Lower lobe of right lung (tissue), 2 donors: ENCODE results near the gene RNASE9. TPM values are rescaled to one million over a fixed set of nuclear protein-coding genes. Genes with fewer than 3 reads are reported as not detected.

Source experiments
- ATAC-seq, 2 donors: fragments of 200-7000 bp; cut with Tn5 transposase; one replicate each; pipeline ENCODE4 v1.9.1; 2020 to 2022; ENCODE audit warnings: mild to moderate bottlenecking in 2 of 2, moderate library complexity in 2 of 2
- DNase-seq: peaks from one replicate; pipeline ENCODE4 v3.0.0-alpha.2; 2020
- H3K27ac ChIP-seq: fragments of 200-600 bp; one replicate; pipeline ENCODE4 v1.8.0; 2022
- H3K27me3 ChIP-seq: fragments of 200-600 bp; one replicate; pipeline ENCODE4 v1.8.0; 2022; ENCODE audit warnings: low read depth
- H3K36me3 ChIP-seq: fragments of 200-600 bp; one replicate; pipeline ENCODE4 v1.8.0; 2022; ENCODE audit warnings: mild to moderate bottlenecking
- H3K4me1 ChIP-seq: fragments of 200-600 bp; one replicate; pipeline ENCODE4 v1.8.0; 2022
- H3K4me3 ChIP-seq: fragments of 200-600 bp; one replicate; pipeline ENCODE4 v1.8.0; 2022; ENCODE audit warnings: mild to moderate bottlenecking
- H3K9me3 ChIP-seq: fragments of 200-600 bp; one replicate; pipeline ENCODE4 v1.8.0; 2022
- intact Hi-C: fragments of 100-400 bp; cut with DNase I; formaldehyde crosslinking; loops from one replicate; pipeline ENCODE4 v1.11.0; 2022
- long read RNA-seq: library from polyadenylated mRNA; unstranded; transcript quantifications from one replicate; pipeline ENCODE4 v2.0.0, GENCODE V29; 2021
- total RNA-seq: library from RNA; stranded (reverse); fragmentation: NEBNext Ultra II Directional; extraction: Animal tissue kit (Norgen Biotek cat#: 25700); gene quantifications from one replicate; pipeline ENCODE4 v1.2.1, GENCODE V29; 2021
- TF ChIP-seq, protein P1 (sequence below): fragments of 200-600 bp; IDR thresholded peaks from one replicate; pipeline ENCODE4 v1.8.0; 2022; ENCODE audit warnings: antibody characterized with exemption, mild to moderate bottlenecking
- donor health status: DM: no; HTN: yes; CAD: no; lungs with severe emphysema.

The RNASE9 gene
- total RNA-seq = not detected
- long read RNA-seq = 0 reads

DNA sequence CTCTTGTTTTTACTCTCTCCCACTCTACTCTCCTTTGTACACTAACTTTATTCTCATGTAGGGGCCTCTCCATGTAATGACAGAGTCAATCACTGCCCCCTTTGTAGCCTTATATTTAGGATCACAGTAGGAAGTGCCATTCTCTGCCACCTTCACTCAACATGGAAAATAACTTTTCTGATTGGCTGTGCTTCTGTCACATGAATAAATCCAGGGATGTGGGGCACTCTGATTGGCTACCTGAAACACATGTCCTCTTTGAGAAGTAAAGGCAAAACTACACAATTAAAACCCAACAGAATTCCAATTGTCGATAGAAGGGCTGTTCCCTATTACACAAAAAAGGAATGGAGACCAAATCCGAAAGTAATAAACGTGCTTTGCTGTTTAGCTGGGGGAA lies at the start of gene RNASE9:
RNASE9 (minus strand) TSS at position 87 of the 400 bp plus-strand sequence.
- H3K27ac ChIP-seq = no peak within 1 kb of the TSS
- H3K4me1 ChIP-seq = no peaks in the 10 kb centered on the region
- ATAC-seq (no peak), DNase-seq (no peak)
- TF ChIP-seq, protein P1, sequence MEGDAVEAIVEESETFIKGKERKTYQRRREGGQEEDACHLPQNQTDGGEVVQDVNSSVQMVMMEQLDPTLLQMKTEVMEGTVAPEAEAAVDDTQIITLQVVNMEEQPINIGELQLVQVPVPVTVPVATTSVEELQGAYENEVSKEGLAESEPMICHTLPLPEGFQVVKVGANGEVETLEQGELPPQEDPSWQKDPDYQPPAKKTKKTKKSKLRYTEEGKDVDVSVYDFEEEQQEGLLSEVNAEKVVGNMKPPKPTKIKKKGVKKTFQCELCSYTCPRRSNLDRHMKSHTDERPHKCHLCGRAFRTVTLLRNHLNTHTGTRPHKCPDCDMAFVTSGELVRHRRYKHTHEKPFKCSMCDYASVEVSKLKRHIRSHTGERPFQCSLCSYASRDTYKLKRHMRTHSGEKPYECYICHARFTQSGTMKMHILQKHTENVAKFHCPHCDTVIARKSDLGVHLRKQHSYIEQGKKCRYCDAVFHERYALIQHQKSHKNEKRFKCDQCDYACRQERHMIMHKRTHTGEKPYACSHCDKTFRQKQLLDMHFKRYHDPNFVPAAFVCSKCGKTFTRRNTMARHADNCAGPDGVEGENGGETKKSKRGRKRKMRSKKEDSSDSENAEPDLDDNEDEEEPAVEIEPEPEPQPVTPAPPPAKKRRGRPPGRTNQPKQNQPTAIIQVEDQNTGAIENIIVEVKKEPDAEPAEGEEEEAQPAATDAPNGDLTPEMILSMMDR = no peak
- intact Hi-C loops = no loop called here
- no peaks in the 10 kb centered on the region for H3K27me3 ChIP-seq
- H3K9me3 ChIP-seq = no peaks in the 10 kb centered on the region
- H3K36me3 ChIP-seq = no peaks in the 10 kb centered on the region
- H3K4me3 ChIP-seq = no peak within 1 kb of the TSS

DNA sequence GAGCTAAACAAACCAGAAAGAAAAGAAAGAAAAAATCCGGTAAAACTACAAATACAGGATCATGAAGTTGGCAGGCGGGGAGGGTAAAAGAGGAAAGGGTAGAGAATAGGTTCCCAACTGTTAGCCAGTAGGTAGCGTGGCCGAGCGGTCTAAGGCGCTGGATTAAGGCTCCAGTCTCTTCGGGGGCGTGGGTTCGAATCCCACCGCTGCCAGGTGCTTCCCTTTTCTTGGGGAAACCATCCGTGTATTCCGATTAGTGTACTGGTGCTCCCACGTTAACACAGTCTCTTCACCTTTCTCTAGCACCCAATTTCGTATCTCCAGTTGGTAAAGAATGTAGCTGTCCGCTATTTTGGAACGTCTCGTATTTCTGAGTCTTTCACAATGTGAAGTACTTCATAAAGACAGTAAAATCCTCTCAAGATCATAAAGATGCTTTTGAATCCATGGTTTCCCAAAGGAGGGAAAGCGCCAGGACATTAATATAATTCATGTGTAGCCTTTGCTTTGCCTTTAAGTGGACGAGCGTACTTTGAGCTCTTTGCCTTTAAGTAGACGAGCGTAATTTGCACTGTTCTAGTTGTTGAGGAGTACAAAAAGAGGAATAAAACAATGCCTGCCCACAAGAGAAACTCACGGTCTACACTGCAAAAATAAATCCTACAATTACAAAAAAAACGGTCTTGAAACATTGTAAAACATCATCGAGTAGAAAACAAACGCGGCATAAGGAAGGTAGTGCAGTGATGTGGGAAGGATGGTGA lies 49.3 kb upstream of the RNASE9 start:
- Histone ChIP-seq H3K4me1 (peaks cover 21% of the 10 kb centered on the region), H3K4me3 (peak overlapping the region; percentile 98), H3K9me3 (no peaks in the 10 kb centered on the region), H3K27me3 (no peaks in the 10 kb centered on the region), H3K27ac (peak overlapping the region; percentile 70), H3K36me3 (no peaks in the 10 kb centered on the region)
- DNase-seq (peak; percentile 82), ATAC-seq (peak; percentile 76 to 82)
- intact Hi-C loops = loop anchor here (10.0 kb wide), 1 partner anchor 285 kb away; no protein-coding TSS in a partner anchor
- TF ChIP-seq, protein P1 = no peak

DNA sequence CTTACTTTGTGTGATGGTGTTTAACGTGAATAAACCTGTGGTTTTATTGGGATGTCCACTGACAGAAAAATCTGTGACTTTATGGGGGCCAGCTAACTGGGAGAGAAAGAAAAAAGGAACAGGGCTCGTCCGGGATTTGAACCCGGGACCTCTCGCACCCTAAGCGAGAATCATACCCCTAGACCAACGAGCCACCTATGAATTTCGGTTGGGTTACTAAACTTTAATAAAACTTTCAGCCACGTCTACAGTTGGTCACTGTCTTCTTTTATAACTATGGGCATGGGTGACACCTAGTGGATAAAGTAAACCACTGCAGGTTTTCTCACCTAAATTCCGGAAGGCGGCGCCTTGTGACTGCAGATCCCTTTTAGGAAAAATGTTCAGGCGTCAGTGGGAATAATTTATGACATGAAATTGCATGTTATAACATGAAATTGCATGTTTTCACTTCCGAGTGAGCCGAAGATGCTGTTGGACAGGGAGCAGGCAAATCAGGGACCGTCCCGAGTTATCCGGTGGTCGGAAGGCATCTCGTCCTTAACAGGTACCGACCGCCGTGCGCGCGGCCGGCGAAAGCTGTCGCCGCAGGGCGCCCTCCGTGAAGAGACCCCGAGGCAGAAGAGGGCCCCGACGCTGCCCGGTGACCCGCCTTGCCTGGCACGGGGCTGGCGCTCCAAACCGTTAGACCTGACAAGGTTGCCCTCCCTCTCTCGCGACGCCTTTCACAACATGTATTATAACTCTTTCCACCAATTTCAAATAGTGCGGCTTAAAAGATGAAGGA lies 48.6 kb upstream of the RNASE9 start:
- H3K4me1 ChIP-seq = peaks cover 20% of the 10 kb centered on the region
- TF ChIP-seq, protein P1 = peak; percentile 89
- no peaks in the 10 kb centered on the region for H3K27me3 ChIP-seq

DNA sequence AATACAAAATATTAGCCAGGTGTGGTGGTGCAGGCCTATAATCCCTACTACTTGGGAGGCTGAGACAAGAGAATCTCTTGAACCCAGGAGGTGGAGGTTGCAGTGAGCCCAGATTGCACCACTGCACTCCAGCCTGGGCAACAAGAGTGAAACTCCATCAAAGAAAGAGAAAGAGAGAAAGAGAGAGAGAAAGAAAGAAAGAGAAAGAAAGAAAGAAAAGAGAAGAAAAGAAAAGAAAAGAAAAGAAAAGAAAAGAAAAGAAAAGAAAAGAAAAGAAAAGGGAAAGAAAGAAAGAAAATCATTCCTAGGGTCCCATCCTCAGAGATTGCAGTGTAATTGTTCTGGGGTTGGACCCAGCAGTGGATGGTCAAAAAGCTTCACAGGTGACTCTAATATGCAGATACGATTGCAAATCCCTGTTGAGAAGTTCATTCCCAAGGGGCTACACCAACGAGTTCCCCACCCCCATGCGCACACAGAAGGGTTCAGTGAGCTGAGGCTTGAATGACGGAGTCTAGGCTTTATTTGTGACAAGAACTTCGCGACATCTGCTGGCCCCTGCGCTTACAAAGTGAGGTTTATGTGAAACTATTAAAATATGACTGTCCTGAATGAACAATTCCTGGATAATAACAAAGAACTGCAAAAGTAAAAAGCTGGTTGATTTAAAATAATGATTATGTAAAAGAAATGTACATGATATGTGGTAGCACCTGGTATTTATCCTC lies 47.7 kb upstream of the RNASE9 start:
- H3K4me3 ChIP-seq = no peak overlapping the region
- H3K9me3 ChIP-seq = no peaks in the 10 kb centered on the region
- H3K27me3 ChIP-seq = no peaks in the 10 kb centered on the region
- intact Hi-C loops = loop anchor here (5.0 kb wide), 1 partner anchor 76 kb away; no protein-coding TSS in a partner anchor
- H3K4me1 ChIP-seq = peaks cover 11% of the 10 kb centered on the region
- ATAC-seq = no peak
- H3K36me3 ChIP-seq = no peaks in the 10 kb centered on the region
- TF ChIP-seq, protein P1 = no peak
- no peak overlapping the region for H3K27ac ChIP-seq
- no peak for DNase-seq

More for the DNA sequence above, 48.6 kb upstream of the RNASE9 start:
- peak; percentile 64 for DNase-seq
- H3K36me3 ChIP-seq = no peaks in the 10 kb centered on the region
- intact Hi-C loops = loop anchor here (5.0 to 10.0 kb wide), 2 partner anchors 77 to 285 kb away; no protein-coding TSS in a partner anchor
- H3K27ac ChIP-seq = peak overlapping the region; percentile 70
- peak overlapping the region; percentile 98 for H3K4me3 ChIP-seq
- ATAC-seq = peak; percentile 69 to 84
- H3K9me3 ChIP-seq = no peaks in the 10 kb centered on the region

DNA sequence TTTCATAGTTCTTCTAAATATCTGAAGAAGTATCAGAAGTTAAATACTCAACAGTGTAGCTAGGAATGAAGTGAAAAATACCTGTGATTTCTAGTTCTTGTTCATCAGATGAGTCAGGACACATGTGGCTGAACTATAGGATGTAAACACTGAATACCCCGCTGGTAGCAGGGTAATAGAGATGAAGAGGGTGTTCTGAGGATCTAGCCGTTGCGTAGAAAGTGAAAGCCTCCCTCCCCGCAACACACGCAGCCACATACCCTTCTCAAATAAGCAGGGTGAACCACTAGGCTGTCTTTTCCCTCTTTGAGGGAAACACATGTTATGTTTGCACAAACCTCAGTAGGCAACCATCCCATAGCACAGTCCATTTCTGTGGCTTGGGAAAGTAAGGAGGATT lies 46.8 kb upstream of the RNASE9 start:
- Histone ChIP-seq H3K36me3 (no peaks in the 10 kb centered on the region), H3K4me3 (no peak overlapping the region), H3K27ac (no peak overlapping the region), H3K9me3 (no peaks in the 10 kb centered on the region), H3K27me3 (no peaks in the 10 kb centered on the region), H3K4me1 (peaks cover 5% of the 10 kb centered on the region)
- intact Hi-C loops = loop anchor here (5.0 kb wide), 1 partner anchor 75 kb away; no protein-coding TSS in a partner anchor
- DNase-seq (no peak), ATAC-seq (no peak)
- TF ChIP-seq, protein P1 = no peak
